Keratinocyte (primary cell): ENCODE measurements around the gene DRD3.

Source experiments
- EZH2 ChIP-seq: IDR thresholded peaks from one replicate; pipeline ENCODE4 v1.6.1; 2012; ENCODE audit warnings: inconsistent platforms, mild to moderate bottlenecking, low read length, moderate library complexity
- TF ChIP-seq, protein P1 (sequence below), 3 experiments: IDR thresholded peaks in 1 of 3; conservative IDR thresholded peaks in 1 of 3; optimal IDR thresholded peaks in 1 of 3; 2 replicates in 2 of 3; 3 replicates in 1 of 3; pipeline versions ENCODE3 to v1.5.1; 2011; ENCODE audit warnings: low read length in 3 of 3, mild to moderate bottlenecking in 3 of 3, moderate library complexity in 2 of 3, control low read depth in 1 of 3, inconsistent platforms in 1 of 3; ENCODE audit not compliant: insufficient read depth in 2 of 3; ENCODE audit errors: extremely low read depth in 1 of 3

DNA sequence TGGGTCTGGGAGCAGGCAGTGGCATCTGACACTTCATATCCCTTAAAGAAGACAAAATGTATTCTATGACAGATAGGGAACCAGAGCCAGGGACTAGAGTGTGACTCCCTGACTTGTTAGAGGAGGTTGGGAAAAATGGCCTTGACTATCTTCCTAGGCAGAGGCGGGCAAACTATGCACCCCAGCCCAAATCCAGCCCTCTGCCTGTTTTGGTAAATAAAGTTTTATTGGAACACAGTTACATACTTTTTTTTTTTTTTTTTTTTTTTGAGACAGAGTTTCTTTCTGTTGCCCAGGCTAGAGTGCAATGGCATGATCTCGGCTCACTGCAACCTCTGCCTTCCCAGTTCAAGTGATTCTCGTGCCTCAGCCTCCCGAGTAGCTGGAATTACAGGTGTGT is 75.0 kb downstream of the DRD3 start:
- TF ChIP-seq, protein P1, sequence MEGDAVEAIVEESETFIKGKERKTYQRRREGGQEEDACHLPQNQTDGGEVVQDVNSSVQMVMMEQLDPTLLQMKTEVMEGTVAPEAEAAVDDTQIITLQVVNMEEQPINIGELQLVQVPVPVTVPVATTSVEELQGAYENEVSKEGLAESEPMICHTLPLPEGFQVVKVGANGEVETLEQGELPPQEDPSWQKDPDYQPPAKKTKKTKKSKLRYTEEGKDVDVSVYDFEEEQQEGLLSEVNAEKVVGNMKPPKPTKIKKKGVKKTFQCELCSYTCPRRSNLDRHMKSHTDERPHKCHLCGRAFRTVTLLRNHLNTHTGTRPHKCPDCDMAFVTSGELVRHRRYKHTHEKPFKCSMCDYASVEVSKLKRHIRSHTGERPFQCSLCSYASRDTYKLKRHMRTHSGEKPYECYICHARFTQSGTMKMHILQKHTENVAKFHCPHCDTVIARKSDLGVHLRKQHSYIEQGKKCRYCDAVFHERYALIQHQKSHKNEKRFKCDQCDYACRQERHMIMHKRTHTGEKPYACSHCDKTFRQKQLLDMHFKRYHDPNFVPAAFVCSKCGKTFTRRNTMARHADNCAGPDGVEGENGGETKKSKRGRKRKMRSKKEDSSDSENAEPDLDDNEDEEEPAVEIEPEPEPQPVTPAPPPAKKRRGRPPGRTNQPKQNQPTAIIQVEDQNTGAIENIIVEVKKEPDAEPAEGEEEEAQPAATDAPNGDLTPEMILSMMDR (optimal IDR thresholded peaks at IDR 0.05 in 1 of 3, IDR thresholded peaks at IDR 0.05 in 1 of 3, conservative IDR thresholded peaks at IDR 0.05 in 1 of 3; ENCODE audit: extremely low read depth in 1 of 3, insufficient read depth in 2 of 3, low read length in 3 of 3) = no peak
- no peak for TF ChIP-seq EZH2
